Keratinocyte (primary cell): Measurements from ENCODE around the gene RASA3. TPM values are rescaled to one million over a fixed set of nuclear protein-coding genes. Genes with fewer than 3 reads are reported as not detected.

Experiments used
- DNase-seq: peaks from one replicate; pipeline ENCODE4 v3.0.0-alpha.2; 2011; ENCODE audit warnings: low read depth, missing footprints, low spot score
- FAIRE-seq: peaks from 2 replicates; lab custom pipeline; 2011; peaks lifted over from hg19 to GRCh38; lab: Jason Lieb, UNC
- H2AFZ ChIP-seq: 2 replicates; pipeline ENCODE4 v1.6.0; 2012; ENCODE audit warnings: low read length, control low read depth, inconsistent platforms; ENCODE audit not compliant: control insufficient read depth
- H3K27ac ChIP-seq: 2 replicates; pipeline ENCODE4 v1.5.1; 2011; ENCODE audit warnings: low read length; ENCODE audit not compliant: control insufficient read depth, insufficient read depth
- H3K27me3 ChIP-seq: 3 replicates; pipeline ENCODE4 v1.6.0; 2011; ENCODE audit warnings: low read length; ENCODE audit not compliant: control insufficient read depth, insufficient read depth; ENCODE audit errors: extremely low read depth
- H3K36me3 ChIP-seq, 2 experiments: 2 replicates in 1 of 2; 3 replicates in 1 of 2; pipeline ENCODE4 v1.5.1; 2011; ENCODE audit warnings: low read length in 2 of 2, mild to moderate bottlenecking in 1 of 2; ENCODE audit not compliant: control insufficient read depth in 2 of 2, insufficient read depth in 2 of 2; ENCODE audit errors: extremely low read depth in 1 of 2
- H3K4me1 ChIP-seq: 3 replicates; pipeline ENCODE4 v1.5.1; 2011; ENCODE audit warnings: low read length; ENCODE audit not compliant: control insufficient read depth, insufficient read depth; ENCODE audit errors: extremely low read depth
- H3K4me2 ChIP-seq: 3 replicates; pipeline ENCODE4 v1.6.0; 2011; ENCODE audit warnings: low read depth, low read length; ENCODE audit not compliant: control insufficient read depth, insufficient read depth; ENCODE audit errors: extremely low read depth
- H3K4me3 ChIP-seq, 3 experiments: fragments of 200-600 bp in 1 of 3; sonication (generic) in 1 of 3; 2 replicates in 2 of 3; 3 replicates in 1 of 3; pipeline ENCODE4 v1.5.1; 2011 to 2016; ENCODE audit warnings: low read length in 3 of 3, mild to moderate bottlenecking in 3 of 3, control low read depth in 2 of 3, inconsistent platforms in 1 of 3, low read depth in 1 of 3, mixed read lengths in 1 of 3, mixed run types in 1 of 3, moderate library complexity in 1 of 3; ENCODE audit not compliant: control insufficient read depth in 2 of 3, insufficient read depth in 2 of 3; ENCODE audit errors: extremely low read depth in 1 of 3
- H3K79me2 ChIP-seq: 2 replicates; pipeline ENCODE4 v1.6.0; 2012; ENCODE audit warnings: low read length; ENCODE audit not compliant: control insufficient read depth, insufficient read depth
- H3K9ac ChIP-seq: 3 replicates; pipeline ENCODE4 v1.6.0; 2011; ENCODE audit warnings: low read length; ENCODE audit not compliant: control insufficient read depth, insufficient read depth; ENCODE audit errors: extremely low read depth
- H3K9me1 ChIP-seq: 3 replicates; pipeline ENCODE4 v1.6.0; 2011; ENCODE audit warnings: low read length; ENCODE audit not compliant: control insufficient read depth, insufficient read depth; ENCODE audit errors: extremely low read depth
- H3K9me3 ChIP-seq: 2 replicates; pipeline ENCODE4 v1.5.1; 2012; ENCODE audit warnings: low read depth, low read length; ENCODE audit not compliant: control insufficient read depth
- H4K20me1 ChIP-seq: 3 replicates; pipeline ENCODE4 v1.6.0; 2011; ENCODE audit warnings: low read length; ENCODE audit not compliant: control insufficient read depth, insufficient read depth; ENCODE audit errors: extremely low read depth
- EZH2 ChIP-seq: IDR thresholded peaks from one replicate; pipeline ENCODE4 v1.6.1; 2012; ENCODE audit warnings: inconsistent platforms, mild to moderate bottlenecking, low read length, moderate library complexity
- dilution Hi-C: fragments of 300-500 bp; cut with MboI; formaldehyde crosslinking; loops from one replicate; pipeline ENCODE4 v1.7.0; 2020; ENCODE audit warnings: low sequenced_read_pairs; ENCODE audit not compliant: extremely low pct_ligation_motif_present
- polyA plus RNA-seq, 5 experiments: library from polyadenylated mRNA; depleted of rRNA in 3 of 5; stranded (reverse) in 3 of 5; stranded (forward) in 1 of 5; unstranded in 1 of 5; fragments of >200 nt; gene quantifications; 1 replicate in 1 of 5; 2 replicates in 3 of 5; 3 replicates in 1 of 5; pipeline versions ENCODE4 v1.2.1 to v1.2.3, GENCODE V29; 2011 to 2012; ENCODE audit warnings: missing spikeins in 2 of 5, low read depth in 1 of 5, low replicate concordance in 1 of 5
- TF ChIP-seq, protein P1 (sequence below), 3 experiments: IDR thresholded peaks in 1 of 3; conservative IDR thresholded peaks in 1 of 3; optimal IDR thresholded peaks in 1 of 3; 2 replicates in 2 of 3; 3 replicates in 1 of 3; pipeline versions ENCODE3 to v1.5.1; 2011; ENCODE audit warnings: low read length in 3 of 3, mild to moderate bottlenecking in 3 of 3, moderate library complexity in 2 of 3, control low read depth in 1 of 3, inconsistent platforms in 1 of 3; ENCODE audit not compliant: insufficient read depth in 2 of 3; ENCODE audit errors: extremely low read depth in 1 of 3

RASA3 gene
- polyA plus RNA-seq, 1 donor (not counting 4 experiments of a cell fraction or from before 2014, with no cell fraction given): 4.1 TPM

DNA sequence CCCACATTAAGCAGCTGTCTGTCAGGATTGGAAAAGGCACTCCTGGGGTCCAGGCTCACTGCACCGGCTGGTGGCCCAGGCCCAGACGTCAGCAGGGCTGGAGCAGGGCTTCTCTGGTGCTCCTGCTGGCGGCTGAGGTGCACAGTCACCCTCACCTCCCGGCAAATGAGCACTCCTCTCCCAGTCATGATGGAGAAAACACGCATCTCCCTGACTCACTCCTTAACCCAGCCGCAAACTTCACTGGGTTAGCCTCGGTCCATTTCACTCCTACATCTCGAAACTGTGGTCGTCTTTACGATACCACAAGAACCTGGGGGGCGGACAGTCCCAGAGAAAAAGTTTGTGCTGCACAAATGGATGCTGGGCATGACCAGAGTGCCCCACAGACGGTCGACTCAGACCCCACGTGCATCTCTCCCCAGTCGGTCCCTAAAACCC, 3.3 kb upstream of the RASA3 start:
- Histone ChIP-seq H3K27ac (no peak overlapping the region), H4K20me1 (no peaks in the 10 kb centered on the region), H3K9me3 (no peaks in the 10 kb centered on the region), H3K4me1 (peaks cover 14% of the 10 kb centered on the region), H3K4me2 (no peak overlapping the region), H3K27me3 (peaks cover 3% of the 10 kb centered on the region), H2AFZ (no peak overlapping the region), H3K4me3 (no peak overlapping the region), H3K79me2 (no peaks in the 10 kb centered on the region), H3K36me3 (no peaks in the 10 kb centered on the region), H3K9ac (no peak overlapping the region), H3K9me1 (no peaks in the 10 kb centered on the region)
- TF ChIP-seq EZH2: no peak
- TF ChIP-seq, protein P1, sequence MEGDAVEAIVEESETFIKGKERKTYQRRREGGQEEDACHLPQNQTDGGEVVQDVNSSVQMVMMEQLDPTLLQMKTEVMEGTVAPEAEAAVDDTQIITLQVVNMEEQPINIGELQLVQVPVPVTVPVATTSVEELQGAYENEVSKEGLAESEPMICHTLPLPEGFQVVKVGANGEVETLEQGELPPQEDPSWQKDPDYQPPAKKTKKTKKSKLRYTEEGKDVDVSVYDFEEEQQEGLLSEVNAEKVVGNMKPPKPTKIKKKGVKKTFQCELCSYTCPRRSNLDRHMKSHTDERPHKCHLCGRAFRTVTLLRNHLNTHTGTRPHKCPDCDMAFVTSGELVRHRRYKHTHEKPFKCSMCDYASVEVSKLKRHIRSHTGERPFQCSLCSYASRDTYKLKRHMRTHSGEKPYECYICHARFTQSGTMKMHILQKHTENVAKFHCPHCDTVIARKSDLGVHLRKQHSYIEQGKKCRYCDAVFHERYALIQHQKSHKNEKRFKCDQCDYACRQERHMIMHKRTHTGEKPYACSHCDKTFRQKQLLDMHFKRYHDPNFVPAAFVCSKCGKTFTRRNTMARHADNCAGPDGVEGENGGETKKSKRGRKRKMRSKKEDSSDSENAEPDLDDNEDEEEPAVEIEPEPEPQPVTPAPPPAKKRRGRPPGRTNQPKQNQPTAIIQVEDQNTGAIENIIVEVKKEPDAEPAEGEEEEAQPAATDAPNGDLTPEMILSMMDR (optimal IDR thresholded peaks at IDR 0.05 in 1 of 3, IDR thresholded peaks at IDR 0.05 in 1 of 3, conservative IDR thresholded peaks at IDR 0.05 in 1 of 3; ENCODE audit: extremely low read depth in 1 of 3, insufficient read depth in 2 of 3, low read length in 3 of 3): no peak
- FAIRE-seq (no peak), DNase-seq (no peak)
- dilution Hi-C loops: no loop called here

DNA sequence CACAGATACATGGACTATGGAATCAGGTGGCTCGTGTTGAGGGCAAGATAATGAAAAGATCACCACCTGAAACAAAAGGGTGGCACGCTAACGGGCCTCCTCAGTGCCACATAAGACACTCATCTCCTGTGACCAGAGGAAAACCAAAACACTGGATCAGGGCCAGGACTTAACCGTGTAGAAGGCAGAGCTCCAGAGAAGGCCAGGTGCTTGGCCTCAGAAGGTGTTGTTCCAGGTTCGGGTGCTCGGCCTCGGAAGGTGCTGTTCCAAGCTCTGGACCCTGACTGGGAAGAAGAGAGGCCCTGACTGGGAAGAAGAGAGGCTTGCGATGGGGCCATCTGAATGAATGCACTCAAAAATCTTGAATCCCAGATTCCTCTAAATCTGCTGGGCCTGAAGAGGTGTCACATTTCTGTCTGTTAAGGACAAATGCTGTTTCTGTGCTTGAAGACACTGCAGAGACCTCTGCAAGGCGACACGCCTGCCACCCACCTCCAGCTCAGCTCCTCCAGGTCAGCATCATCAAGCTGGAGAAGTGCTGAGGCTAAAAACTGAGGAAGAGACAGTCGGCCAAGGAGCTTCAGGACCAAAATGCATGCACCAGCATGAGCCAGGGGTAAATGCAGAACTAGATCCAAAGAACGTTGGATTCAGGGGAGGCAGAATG, 2.7 kb upstream of the RASA3 start:
- peaks cover 14% of the 10 kb centered on the region for H3K4me1 ChIP-seq
- TF ChIP-seq, protein P1 (optimal IDR thresholded peaks at IDR 0.05 in 1 of 3, IDR thresholded peaks at IDR 0.05 in 1 of 3, conservative IDR thresholded peaks at IDR 0.05 in 1 of 3; ENCODE audit: extremely low read depth in 1 of 3, insufficient read depth in 2 of 3, low read length in 3 of 3): no peak
- TF ChIP-seq EZH2: no peak
- no peak overlapping the region for H3K4me3 ChIP-seq
- H3K27ac ChIP-seq: no peak overlapping the region
- no peak overlapping the region for H3K4me2 ChIP-seq
- FAIRE-seq: no peak
- H3K36me3 ChIP-seq: no peaks in the 10 kb centered on the region
- H2AFZ ChIP-seq: no peak overlapping the region
- peaks cover 6% of the 10 kb centered on the region for H3K79me2 ChIP-seq
- DNase-seq: no peak
- H3K9ac ChIP-seq: no peak overlapping the region
- no peaks in the 10 kb centered on the region for H3K9me3 ChIP-seq
- no peaks in the 10 kb centered on the region for H4K20me1 ChIP-seq
- no peaks in the 10 kb centered on the region for H3K9me1 ChIP-seq
- dilution Hi-C loops: no loop called here
- no peaks in the 10 kb centered on the region for H3K27me3 ChIP-seq
